ENCODE results near the gene CCDC124. TPM values are rescaled to one million over a fixed set of nuclear protein-coding genes. Genes with fewer than 3 reads are reported as not detected.

The CCDC124 gene, protein sequence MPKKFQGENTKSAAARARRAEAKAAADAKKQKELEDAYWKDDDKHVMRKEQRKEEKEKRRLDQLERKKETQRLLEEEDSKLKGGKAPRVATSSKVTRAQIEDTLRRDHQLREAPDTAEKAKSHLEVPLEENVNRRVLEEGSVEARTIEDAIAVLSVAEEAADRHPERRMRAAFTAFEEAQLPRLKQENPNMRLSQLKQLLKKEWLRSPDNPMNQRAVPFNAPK
- 27.5 and 35.2 TPM in 2 replicates for total RNA-seq

GRCh38 chr19:17932485-17933338, at the start of gene CCDC124:
TSS of gene CCDC124 (plus strand) at chr19:17933015. CDS start at chr19:17936421, 3,406 bp downstream.

GRCh38 chr19:17966550-17967256, 33.9 kb downstream of the CCDC124 start, which contains the start of gene KCNN1:
TSS of gene KCNN1 (plus strand) at chr19:17967107. CDS start at chr19:17973889, 6,782 bp downstream.

Small RNA genes lying within 50 kb of the gene (small RNA-seq; reads per million reads assigned to genes)
- not detected for gene RNA5SP468 (ENCODE audit: low replicate concordance)

Other genes with a start within 250 kb of the CCDC124 start
- gene UNC13A, start 244.7 kb upstream of the CCDC124 start, total RNA-seq: 0.44 and 1.3 TPM in 2 replicates
- 26.7 and 26.8 TPM in 2 replicates for gene MAP1S, start 213.5 kb upstream of the CCDC124 start, total RNA-seq
- 0.72 and 1.3 TPM in 2 replicates for gene FCHO1, start 181.5 kb upstream of the CCDC124 start, total RNA-seq
- gene B3GNT3, start 137.9 kb upstream of the CCDC124 start, total RNA-seq: not detected in 2 replicates
- gene INSL3, start 111.5 kb upstream of the CCDC124 start, total RNA-seq: not detected in 2 replicates
- 3.9 and 4.8 TPM in 2 replicates for gene JAK3, start 85.0 kb upstream of the CCDC124 start, total RNA-seq
- 1,284 and 1,800 TPM in 2 replicates for gene RPL18A, start 73.1 kb upstream of the CCDC124 start, total RNA-seq
- not detected in 2 replicates for gene SLC5A5, start 61.1 kb upstream of the CCDC124 start, total RNA-seq
- gene KCNN1, start 34.1 kb downstream of the CCDC124 start, total RNA-seq: not detected in 2 replicates
- 4.6 and 8.9 TPM in 2 replicates for gene ARRDC2, start 75.2 kb downstream of the CCDC124 start, total RNA-seq
- 0.43 and 0.88 TPM in 2 replicates for gene IL12RB1, start 153.9 kb downstream of the CCDC124 start, total RNA-seq
- 3.0 and 3.1 TPM in 2 replicates for gene MAST3, start 164.8 kb downstream of the CCDC124 start, total RNA-seq
- gene PIK3R2, start 220.1 kb downstream of the CCDC124 start, total RNA-seq: 23.2 and 47.7 TPM in 2 replicates
- 23.9 and 24.3 TPM in 2 replicates for gene IFI30, start 240.8 kb downstream of the CCDC124 start, total RNA-seq